Endothelial cell of umbilical vein (primary cell): ENCODE results near the gene TENM4. TPM values are rescaled to one million over a fixed set of nuclear protein-coding genes. Genes with fewer than 3 reads are reported as not detected.

ENCODE experiments used
- BruUV-seq: library from RNA; stranded (reverse); fragments of 400-500 nt; replicated peaks from 2 replicates; lab custom pipeline; 2021; lab: Mats Ljungman, UMichigan
- CTCF ChIA-PET: fragments of 300-600, 350-600 bp; sonication (Branson Sonifier 250); formaldehyde crosslinking; loops from one replicate; lab custom pipeline; 2021; ENCODE audit warnings: antibody characterized with exemption, inconsistent platforms; lab: Charles Lee
- POLR2A ChIA-PET: fragments of 300-600, 350-600 bp; sonication (Branson Sonifier 250); formaldehyde crosslinking; loops from one replicate; lab custom pipeline; 2021; ENCODE audit warnings: antibody characterized with exemption, inconsistent platforms; lab: Charles Lee
- DNase-seq: peaks from one replicate; pipeline ENCODE4 v3.0.0-alpha.2; 2011; ENCODE audit warnings: low read depth, low spot score
- FAIRE-seq: peaks from 2 replicates; lab custom pipeline; 2011; peaks lifted over from hg19 to GRCh38; lab: Jason Lieb, UNC
- H2AFZ ChIP-seq: 2 replicates; pipeline ENCODE4 v1.6.0; 2012; ENCODE audit warnings: low read depth, low read length, control low read depth, inconsistent platforms
- H3K27ac ChIP-seq: 2 replicates; pipeline ENCODE4 v1.5.1; 2011; ENCODE audit warnings: low read depth, mild to moderate bottlenecking, control low read depth, low read length, moderate library complexity; ENCODE audit not compliant: insufficient read depth
- H3K27me3 ChIP-seq, 2 experiments: 2 replicates each; pipeline versions ENCODE4 v1.6.0 to v1.6.1; 2011; ENCODE audit warnings: low read length in 2 of 2, mixed read lengths in 1 of 2; ENCODE audit not compliant: control insufficient read depth in 2 of 2, insufficient read depth in 2 of 2
- H3K36me3 ChIP-seq, 2 experiments: 2 replicates in 1 of 2; 3 replicates in 1 of 2; pipeline ENCODE4 v1.5.1; 2011; ENCODE audit warnings: low read length in 2 of 2, mild to moderate bottlenecking in 1 of 2, moderate library complexity in 1 of 2; ENCODE audit not compliant: control insufficient read depth in 2 of 2, insufficient read depth in 2 of 2; ENCODE audit errors: extremely low read depth in 1 of 2
- H3K4me1 ChIP-seq: 3 replicates; pipeline ENCODE4 v1.5.1; 2011; ENCODE audit warnings: mild to moderate bottlenecking, low read length; ENCODE audit not compliant: control insufficient read depth, insufficient read depth; ENCODE audit errors: extremely low read depth
- H3K4me2 ChIP-seq: 2 replicates; pipeline ENCODE4 v1.6.1; 2011; ENCODE audit warnings: low read length, control low read depth, mixed read lengths; ENCODE audit not compliant: insufficient read depth
- H3K4me3 ChIP-seq, 3 experiments: fragments of 200-600 bp in 1 of 3; sonication (generic), shearing (Covaris generic) in 1 of 3; replicated peaks in 1 of 3; 2 replicates each; pipeline ENCODE4 v1.5.1; 2011 to 2016; ENCODE audit warnings: control low read depth in 3 of 3, low read length in 3 of 3, mild to moderate bottlenecking in 2 of 3, inconsistent platforms in 1 of 3, low read depth in 1 of 3, moderate library complexity in 1 of 3; ENCODE audit not compliant: insufficient read depth in 1 of 3
- H3K79me2 ChIP-seq: 2 replicates; pipeline ENCODE4 v1.6.0; 2012; ENCODE audit warnings: low read length, inconsistent platforms; ENCODE audit not compliant: control insufficient read depth, insufficient read depth
- H3K9ac ChIP-seq: replicated peaks from 2 replicates; pipeline ENCODE3; 2011; ENCODE audit warnings: low read length, control low read depth; ENCODE audit not compliant: insufficient read depth; ENCODE audit errors: extremely low read depth
- H3K9me1 ChIP-seq: replicated peaks from 3 replicates; pipeline ENCODE4 v1.6.0; 2011; ENCODE audit warnings: mild to moderate bottlenecking, low read length; ENCODE audit not compliant: control insufficient read depth, insufficient read depth; ENCODE audit errors: extremely low read depth
- H3K9me3 ChIP-seq: replicated peaks from 2 replicates; pipeline ENCODE4 v1.5.1; 2012; ENCODE audit warnings: low read length, inconsistent platforms; ENCODE audit not compliant: control insufficient read depth, insufficient read depth
- H4K20me1 ChIP-seq: replicated peaks from 2 replicates; pipeline ENCODE3; 2011; ENCODE audit warnings: mild to moderate bottlenecking, low read length; ENCODE audit not compliant: control insufficient read depth, insufficient read depth; ENCODE audit errors: extremely low read depth
- CTCF ChIP-seq, 2 donors: IDR thresholded peaks; 1 replicate in 1 of 2; 2 replicates in 1 of 2; pipeline ENCODE4 v1.5.1; 2011; ENCODE audit warnings: low read length in 2 of 2, mild to moderate bottlenecking in 2 of 2, moderate library complexity in 2 of 2, control low read depth in 1 of 2, inconsistent platforms in 1 of 2, low read depth in 1 of 2; ENCODE audit not compliant: insufficient read depth in 1 of 2; ENCODE audit errors: extremely low read depth in 1 of 2
- EZH2 ChIP-seq: IDR thresholded peaks from 2 replicates; pipeline ENCODE4 v1.6.1; 2012; ENCODE audit warnings: borderline replicate concordance, low read depth, mild to moderate bottlenecking, moderate library complexity, low read length, inconsistent platforms; ENCODE audit not compliant: severe bottlenecking
- FOS ChIP-seq: IDR thresholded peaks from 2 replicates; pipeline ENCODE4 v1.6.1; 2011; ENCODE audit warnings: mild to moderate bottlenecking, low read length, moderate library complexity, borderline replicate concordance; ENCODE audit not compliant: insufficient read depth
- GATA2 ChIP-seq: IDR thresholded peaks from 2 replicates; pipeline ENCODE4 v1.7.0; 2011; ENCODE audit warnings: low read depth, mild to moderate bottlenecking, moderate library complexity, mixed read lengths, low read length; ENCODE audit not compliant: insufficient read length, insufficient read depth
- JUN ChIP-seq: IDR thresholded peaks from 2 replicates; pipeline ENCODE4 v1.6.1; 2011; ENCODE audit warnings: borderline replicate concordance, low read depth; ENCODE audit not compliant: insufficient read length, insufficient read depth
- MYC ChIP-seq: IDR thresholded peaks from one replicate; pipeline ENCODE4 v1.6.1; 2011; ENCODE audit warnings: mild to moderate bottlenecking, low read depth, low read length
- POLR2A ChIP-seq: IDR thresholded peaks from 2 replicates; pipeline ENCODE4 v1.6.1; 2012; ENCODE audit warnings: low read depth, mild to moderate bottlenecking, control low read depth, low read length
- POLR2AphosphoS5 ChIP-seq: IDR thresholded peaks from 2 replicates; pipeline ENCODE4 v1.6.1; 2012; ENCODE audit warnings: low read depth, mild to moderate bottlenecking, control low read depth, low read length, moderate library complexity; ENCODE audit not compliant: insufficient read depth
- dilution Hi-C: fragments of 300-500 bp; cut with MboI; formaldehyde crosslinking; loops from one replicate; pipeline ENCODE4 v1.15.0; 2019; ENCODE audit warnings: low sequenced_read_pairs; ENCODE audit not compliant: extremely low pct_ligation_motif_present
- intact Hi-C: fragments of 100-400 bp; cut with micrococcal nuclease; formaldehyde crosslinking; loops from one replicate; pipeline ENCODE4 v1.10.0; 2022
- polyA plus RNA-seq, 4 experiments: library from polyadenylated mRNA; depleted of rRNA in 3 of 4; stranded (reverse) in 3 of 4; unstranded in 1 of 4; fragments of >200 nt; gene quantifications; 2 replicates each; pipeline versions ENCODE4 v1.2.1 to v1.2.3, GENCODE V29; 2011 to 2012; ENCODE audit warnings: missing spikeins in 1 of 4
- total RNA-seq: library from RNA; stranded (reverse); gene quantifications from 2 replicates; pipeline ENCODE4 v1.2.3, GENCODE V29; 2021
- TF ChIP-seq, protein P1 (sequence below): IDR thresholded peaks from 2 replicates; pipeline ENCODE4 v1.6.1; 2011; ENCODE audit not compliant: insufficient read depth, insufficient read length

Gene TENM4
- total and polyA plus RNA-seq, 2 donors (not counting 3 experiments of a cell fraction or from before 2014, with no cell fraction given): 0.06 to 0.27 TPM

DNA sequence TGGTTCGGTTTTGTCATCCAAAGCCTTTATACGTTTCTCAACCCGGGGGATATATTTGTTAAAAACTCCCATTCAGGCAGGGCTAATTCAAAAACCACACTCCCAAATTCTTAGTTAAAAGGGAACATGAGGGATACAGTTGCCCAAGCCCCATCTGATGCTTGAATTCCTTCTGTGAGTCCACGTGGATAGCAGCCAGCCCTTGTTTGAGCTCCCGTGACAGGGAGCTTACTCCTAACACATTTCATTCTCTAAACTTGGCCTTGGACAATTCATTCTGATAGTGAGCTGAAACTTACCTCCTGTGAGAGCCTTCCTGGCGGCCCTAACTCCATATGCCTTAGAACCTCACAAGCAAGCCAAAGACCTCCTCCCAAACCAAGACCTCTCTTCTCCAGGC lies 357.5 kb downstream of the TENM4 start:
- BruUV-seq: no TSS peak
- ChIA-PET POLR2A (no interaction called here), CTCF (interaction anchor here (1.1 to 7.7 kb wide), 2 partner anchors 17 to 20 kb away, joined by 3 to 85 read pairs; no protein-coding TSS in a partner anchor)
- dilution Hi-C loops (no loop called here), intact Hi-C loops (no loop called here)
- Histone ChIP-seq H3K36me3 (no peaks in the 10 kb centered on the region), H3K27ac (no peak overlapping the region), H3K4me1 (peaks cover 20% of the 10 kb centered on the region), H3K9ac (no peak overlapping the region), H3K9me3 (no peaks in the 10 kb centered on the region), H3K4me3 (no peak overlapping the region), H3K27me3 (no peaks in the 10 kb centered on the region), H3K79me2 (no peaks in the 10 kb centered on the region), H4K20me1 (no peaks in the 10 kb centered on the region), H3K9me1 (no peaks in the 10 kb centered on the region), H3K4me2 (no peak overlapping the region), H2AFZ (no peak overlapping the region)
- TF ChIP-seq POLR2AphosphoS5 (no peak), MYC (no peak), JUN (no peak), POLR2A (no peak), EZH2 (no peak), FOS (no peak), CTCF (IDR thresholded peaks at IDR 0.05; ENCODE audit: extremely low read depth in 1 of 2, insufficient read depth in 1 of 2, low read depth in 1 of 2, low read length in 2 of 2) (no peak), GATA2 (no peak)
- TF ChIP-seq, protein P1, sequence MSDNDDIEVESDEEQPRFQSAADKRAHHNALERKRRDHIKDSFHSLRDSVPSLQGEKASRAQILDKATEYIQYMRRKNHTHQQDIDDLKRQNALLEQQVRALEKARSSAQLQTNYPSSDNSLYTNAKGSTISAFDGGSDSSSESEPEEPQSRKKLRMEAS: no peak
- DNase-seq (no peak), FAIRE-seq (no peak)
